AG04450 (cell line): ENCODE data around the gene GSG1L. TPM values are rescaled to one million over a fixed set of nuclear protein-coding genes. Genes with fewer than 3 reads are reported as not detected.

Experiments used
- CTCF ChIA-PET: fragments of 300-600, 350-600 bp; formaldehyde crosslinking; extraction: SDS; loops from one replicate; lab custom pipeline; 2022; ENCODE audit warnings: antibody characterized with exemption, inconsistent platforms; lab: Charles Lee
- POLR2A ChIA-PET: fragments of 350-600 bp; formaldehyde crosslinking; extraction: SDS; loops from one replicate; lab custom pipeline; 2021; ENCODE audit warnings: antibody characterized with exemption, inconsistent platforms; lab: Yijun Ruan, JAX
- DNase-seq: peaks from one replicate; pipeline ENCODE4 v3.0.0-alpha.2; 2011; ENCODE audit warnings: low read depth, low spot score
- H3K27ac ChIP-seq: one replicate; pipeline ENCODE4 v1.5.1; 2012; ENCODE audit warnings: low read depth, low read length, control low read depth
- H3K27me3 ChIP-seq: one replicate; pipeline ENCODE4 v1.6.0; 2012; ENCODE audit warnings: low read length; ENCODE audit not compliant: control insufficient read depth, insufficient read depth
- H3K4me3 ChIP-seq: 2 replicates; pipeline ENCODE4 v1.5.1; 2011; ENCODE audit warnings: mild to moderate bottlenecking, low read depth, low read length, control low read depth
- H3K9me3 ChIP-seq: 2 replicates; pipeline ENCODE4 v1.5.1; 2012; ENCODE audit warnings: low read length; ENCODE audit not compliant: control insufficient read depth, insufficient read depth
- polyA plus RNA-seq: library from polyadenylated mRNA; depleted of rRNA; stranded (reverse); fragments of >200 nt; gene quantifications from 2 replicates; pipeline ENCODE4 v1.2.3, GENCODE V29; 2011
- TF ChIP-seq, protein P1 (sequence below): IDR thresholded peaks from 2 replicates; pipeline ENCODE4 v1.5.1; 2011; ENCODE audit warnings: low read depth, low read length, control low read depth, inconsistent platforms

GSG1L gene
- polyA plus RNA-seq, 1 experiment, result not detected

DNA sequence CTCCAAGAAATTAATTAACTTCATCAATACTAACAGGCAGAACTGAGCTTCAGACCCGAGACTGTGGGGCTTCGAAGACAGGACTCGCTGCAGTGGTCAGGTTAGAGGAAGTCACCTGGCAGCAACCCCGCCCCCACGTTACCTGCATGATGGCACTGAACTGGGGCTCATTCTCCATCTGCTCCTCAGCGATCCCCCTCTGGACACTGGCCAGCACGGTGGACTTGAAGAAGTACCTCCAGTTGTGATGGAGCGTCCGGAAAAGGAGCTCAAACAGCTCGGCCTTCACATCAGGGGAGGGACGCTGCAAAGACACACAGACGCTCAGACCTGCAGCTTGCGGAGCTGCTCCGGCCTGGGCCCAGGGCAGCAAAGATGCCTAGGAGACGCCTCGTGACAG is 40.9 kb upstream of the GSG1L start:
- H3K27me3 ChIP-seq, result no peaks in the 10 kb centered on the region
- H3K9me3 ChIP-seq, result no peaks in the 10 kb centered on the region
- H3K4me3 ChIP-seq, result no peak overlapping the region
- ChIA-PET CTCF (no interaction called here), POLR2A (no interaction called here)
- TF ChIP-seq, protein P1, sequence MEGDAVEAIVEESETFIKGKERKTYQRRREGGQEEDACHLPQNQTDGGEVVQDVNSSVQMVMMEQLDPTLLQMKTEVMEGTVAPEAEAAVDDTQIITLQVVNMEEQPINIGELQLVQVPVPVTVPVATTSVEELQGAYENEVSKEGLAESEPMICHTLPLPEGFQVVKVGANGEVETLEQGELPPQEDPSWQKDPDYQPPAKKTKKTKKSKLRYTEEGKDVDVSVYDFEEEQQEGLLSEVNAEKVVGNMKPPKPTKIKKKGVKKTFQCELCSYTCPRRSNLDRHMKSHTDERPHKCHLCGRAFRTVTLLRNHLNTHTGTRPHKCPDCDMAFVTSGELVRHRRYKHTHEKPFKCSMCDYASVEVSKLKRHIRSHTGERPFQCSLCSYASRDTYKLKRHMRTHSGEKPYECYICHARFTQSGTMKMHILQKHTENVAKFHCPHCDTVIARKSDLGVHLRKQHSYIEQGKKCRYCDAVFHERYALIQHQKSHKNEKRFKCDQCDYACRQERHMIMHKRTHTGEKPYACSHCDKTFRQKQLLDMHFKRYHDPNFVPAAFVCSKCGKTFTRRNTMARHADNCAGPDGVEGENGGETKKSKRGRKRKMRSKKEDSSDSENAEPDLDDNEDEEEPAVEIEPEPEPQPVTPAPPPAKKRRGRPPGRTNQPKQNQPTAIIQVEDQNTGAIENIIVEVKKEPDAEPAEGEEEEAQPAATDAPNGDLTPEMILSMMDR, result no peak
- H3K27ac ChIP-seq, result no peak overlapping the region
- no peak for DNase-seq

DNA sequence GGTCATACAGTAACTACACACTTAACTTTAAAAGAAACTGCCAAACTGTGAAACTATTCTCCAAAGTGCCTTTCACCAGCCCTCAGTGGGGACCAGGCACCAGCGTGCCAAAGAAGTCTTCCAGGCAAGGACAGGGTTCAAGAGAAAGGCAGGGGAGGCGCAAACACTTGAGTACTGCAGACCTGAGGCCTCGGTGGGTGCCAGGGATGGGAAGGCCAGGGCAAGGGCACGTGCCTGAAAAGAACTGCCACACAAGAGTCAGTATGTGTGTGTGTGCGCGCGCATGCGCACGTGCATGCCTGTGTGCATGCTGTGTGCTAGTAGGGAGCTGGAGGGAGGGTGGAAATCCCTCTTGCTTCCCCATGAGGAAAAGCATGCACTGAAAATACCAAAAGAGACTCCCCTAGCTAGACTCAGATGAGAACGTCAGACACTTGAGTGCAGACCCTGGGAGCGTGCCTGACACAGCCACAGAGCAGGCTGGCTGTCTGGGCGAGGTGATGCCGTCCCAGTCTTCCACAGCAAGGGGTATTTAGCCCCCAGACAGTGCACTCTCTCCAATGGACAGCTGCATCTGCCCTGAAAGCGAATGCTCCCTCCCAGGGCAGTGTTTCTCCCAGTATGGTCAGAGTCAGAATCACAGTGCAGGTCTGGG is 40.1 kb upstream of the GSG1L start:
- ChIA-PET POLR2A (interaction anchor here (0.6 kb wide), 1 partner anchor 13 kb away, joined by 4 read pairs; no protein-coding TSS in a partner anchor), CTCF (no interaction called here)
- no peak for DNase-seq
- Histone ChIP-seq H3K9me3 (no peaks in the 10 kb centered on the region), H3K27ac (no peak overlapping the region), H3K4me3 (no peak overlapping the region), H3K27me3 (no peaks in the 10 kb centered on the region)
- TF ChIP-seq, protein P1, result no peak

DNA sequence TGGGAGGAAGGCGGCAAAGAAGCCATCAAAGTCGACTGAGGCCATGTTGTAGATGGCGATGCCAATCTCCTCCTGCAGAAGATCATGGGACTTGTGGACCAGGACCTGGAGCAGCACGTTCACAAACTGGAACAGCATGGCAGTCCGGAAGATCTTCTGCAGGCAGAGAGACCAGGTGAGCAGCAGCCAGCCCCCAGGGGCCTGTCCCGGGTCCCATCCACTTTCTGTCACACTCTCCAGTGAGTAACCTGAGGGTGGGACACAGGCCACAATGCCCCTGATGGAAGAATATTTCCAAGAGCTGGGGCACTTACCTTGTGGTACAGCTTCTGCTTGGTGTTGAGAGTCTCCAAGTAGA is 38.0 kb upstream of the GSG1L start:
- H3K9me3 ChIP-seq, result no peaks in the 10 kb centered on the region
- no peak for DNase-seq
- no peak overlapping the region for H3K4me3 ChIP-seq
- CTCF ChIA-PET, result no interaction called here
- TF ChIP-seq, protein P1, result no peak
- no peaks in the 10 kb centered on the region for H3K27me3 ChIP-seq
- no peak overlapping the region for H3K27ac ChIP-seq
- POLR2A ChIA-PET, result no interaction called here

DNA sequence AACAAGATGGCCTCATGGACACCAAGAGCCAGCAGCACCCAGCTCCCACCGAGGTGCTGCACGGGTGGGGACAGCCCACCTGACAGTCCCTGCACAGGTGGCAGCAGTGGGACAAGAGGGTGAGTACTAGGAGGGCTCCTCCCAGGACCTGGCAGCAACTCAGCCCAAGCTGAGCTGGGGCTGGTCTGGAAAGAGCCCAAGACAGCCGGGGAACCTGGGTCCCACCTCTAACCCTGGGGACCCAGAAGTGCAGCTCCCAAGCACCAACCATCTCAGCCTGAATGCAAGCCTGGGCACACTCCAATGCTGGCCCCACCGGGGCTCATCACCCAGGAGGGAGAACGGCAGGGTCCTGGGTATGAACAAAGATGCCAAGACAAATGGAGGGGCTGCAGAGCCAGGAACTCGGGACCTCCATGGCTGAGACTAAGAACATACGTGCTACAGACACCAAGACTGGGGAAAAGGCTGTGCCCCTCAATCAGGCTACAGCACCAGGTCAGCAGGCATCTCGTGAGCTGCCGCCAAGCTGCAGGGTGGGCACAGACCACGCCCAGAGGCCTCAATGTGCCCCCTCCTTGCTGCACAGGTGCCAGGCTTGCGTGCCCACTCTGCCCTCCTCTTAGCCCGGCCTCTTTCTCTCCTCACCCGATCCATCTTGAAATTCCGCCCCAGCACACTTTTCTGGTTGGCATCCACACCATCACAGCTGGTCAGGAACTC is 37.5 kb upstream of the GSG1L start:
- no peak overlapping the region for H3K27ac ChIP-seq
- H3K9me3 ChIP-seq, result no peaks in the 10 kb centered on the region
- H3K27me3 ChIP-seq, result no peaks in the 10 kb centered on the region
- DNase-seq, result no peak
- H3K4me3 ChIP-seq, result no peak overlapping the region
- ChIA-PET CTCF (interaction anchor here (0.6 kb wide), 1 partner anchor 493 kb away, joined by 5 read pairs; no protein-coding TSS in a partner anchor), POLR2A (no interaction called here)
- TF ChIP-seq, protein P1, result no peak
